ENCODE measurements around the gene TMEM144. TPM values are rescaled to one million over a fixed set of nuclear protein-coding genes. Genes with fewer than 3 reads are reported as not detected.
"Not testable (repeated sequence)": the region's sequence is repeated elsewhere in the genome, so short reads cannot be mapped to it uniquely, and the experiment has no call there.

Gene TMEM144
- total and polyA plus RNA-seq, 4 experiments from 2014 or later, result 0.61 TPM; not detected in 3

- Histone ChIP-seq H3K36me3 (ENCODE audit: insufficient read depth, low read length) (no peaks in the 10 kb centered on the region), H3K9me3 (ENCODE audit: control insufficient read depth in 1 of 2, low read length in 2 of 2) (no peaks in the 10 kb centered on the region), H3K4me1 (ENCODE audit: insufficient read depth, low read length) (no peaks in the 10 kb centered on the region), H3K27me3 (ENCODE audit: insufficient read depth, low read length) (no peaks in the 10 kb centered on the region), H3K27ac (ENCODE audit: low read depth, low read length) (no peak overlapping the region), H3K4me3 (ENCODE audit: low read length in 2 of 2) (no peak overlapping the region)
- intact Hi-C loops (cut with micrococcal nuclease), result loop anchor here (2.0 kb wide), 1 partner anchor 369 kb away; no protein-coding TSS in a partner anchor
- Mint-ChIP-seq H3K36me3 (no peaks in the 10 kb centered on the region), H3K4me1 (peaks cover 0 to 5% (median 0%) of the 10 kb centered on the region in 4 donors), H3K9me3 (no peaks in the 10 kb centered on the region), H3K4me3 (no peak overlapping the region), H3K27me3 (peaks cover 3 to 4% of the 10 kb centered on the region in 2 donors), H3K27ac (no peak overlapping the region)
- CTCF ChIA-PET (ENCODE audit: partially characterized antibody), result interaction anchor here (0.7 kb wide), 1 partner anchor 16 kb away, joined by 3 read pairs; no protein-coding TSS in a partner anchor
- POLR2A ChIA-PET (ENCODE audit: partially characterized antibody), result no interaction called here
- DNase-seq, result no peak
Observed at GRCh38 chr4:158255727-158256324, 45.5 kb downstream of the TMEM144 start.

- no peaks in the 10 kb centered on the region for H3K36me3 Mint-ChIP-seq
- intact Hi-C loops (cut with micrococcal nuclease), result no loop called here
- H3K27ac Mint-ChIP-seq, result no peak overlapping the region
- no peaks in the 10 kb centered on the region for H3K9me3 Mint-ChIP-seq
- no peaks in the 10 kb centered on the region for H3K4me1 Mint-ChIP-seq
- Histone ChIP-seq H3K4me1 (ENCODE audit: insufficient read depth, low read length) (no peaks in the 10 kb centered on the region), H3K4me3 (ENCODE audit: low read length in 2 of 2) (no peak overlapping the region), H3K36me3 (ENCODE audit: insufficient read depth, low read length) (no peaks in the 10 kb centered on the region), H3K27me3 (ENCODE audit: insufficient read depth, low read length) (no peaks in the 10 kb centered on the region), H3K27ac (ENCODE audit: low read depth, low read length) (no peak overlapping the region), H3K9me3 (ENCODE audit: control insufficient read depth in 1 of 2, low read length in 2 of 2) (no peaks in the 10 kb centered on the region)
- POLR2A ChIA-PET (ENCODE audit: partially characterized antibody), result no interaction called here
- CTCF ChIA-PET (ENCODE audit: partially characterized antibody), result interaction anchor here (0.7 kb wide), 1 partner anchor 21 kb away, joined by 3 read pairs; no protein-coding TSS in a partner anchor
- H3K27me3 Mint-ChIP-seq, result no peaks in the 10 kb centered on the region
- no peak overlapping the region for H3K4me3 Mint-ChIP-seq
- DNase-seq, result no peak
Observed at GRCh38 chr4:158259955-158260575, 49.8 kb downstream of the TMEM144 start.

GRCh38 chr4:158261480-158261879, 51.2 kb downstream of the TMEM144 start:
- DNase-seq, result no peak
- H3K4me3 Mint-ChIP-seq, result no peak overlapping the region

GRCh38 chr4:158268553-158268952, 58.3 kb downstream of the TMEM144 start:
- Histone ChIP-seq H3K9me3 (ENCODE audit: control insufficient read depth in 1 of 2, low read length in 2 of 2) (no peaks in the 10 kb centered on the region), H3K27me3 (ENCODE audit: insufficient read depth, low read length) (no peaks in the 10 kb centered on the region), H3K36me3 (ENCODE audit: insufficient read depth, low read length) (no peaks in the 10 kb centered on the region), H3K27ac (ENCODE audit: low read depth, low read length) (no peak overlapping the region), H3K4me3 (ENCODE audit: low read length in 2 of 2) (no peak overlapping the region), H3K4me1 (ENCODE audit: insufficient read depth, low read length) (no peaks in the 10 kb centered on the region)
- Mint-ChIP-seq H3K4me1 (no peaks in the 10 kb centered on the region), H3K36me3 (no peaks in the 10 kb centered on the region), H3K27me3 (peaks cover 0 to 7% of the 10 kb centered on the region in 2 donors), H3K4me3 (no peak overlapping the region), H3K27ac (no peak overlapping the region), H3K9me3 (no peaks in the 10 kb centered on the region)
- CTCF ChIA-PET (ENCODE audit: partially characterized antibody), result no interaction called here
- intact Hi-C loops (cut with micrococcal nuclease), result no loop called here
- POLR2A ChIA-PET (ENCODE audit: partially characterized antibody), result no interaction called here
- no peak for DNase-seq

More at GRCh38 chr4:158261480-158261879, 51.2 kb downstream of the TMEM144 start:
- Histone ChIP-seq H3K4me1 (ENCODE audit: insufficient read depth, low read length) (no peaks in the 10 kb centered on the region), H3K9me3 (ENCODE audit: control insufficient read depth in 1 of 2, low read length in 2 of 2) (no peaks in the 10 kb centered on the region), H3K27ac (ENCODE audit: low read depth, low read length) (no peak overlapping the region), H3K36me3 (ENCODE audit: insufficient read depth, low read length) (no peaks in the 10 kb centered on the region), H3K4me3 (ENCODE audit: low read length in 2 of 2) (no peak overlapping the region), H3K27me3 (ENCODE audit: insufficient read depth, low read length) (no peaks in the 10 kb centered on the region)
- H3K4me1 Mint-ChIP-seq, result no peaks in the 10 kb centered on the region
- CTCF ChIA-PET (ENCODE audit: partially characterized antibody), result no interaction called here
- POLR2A ChIA-PET (ENCODE audit: partially characterized antibody), result no interaction called here
- intact Hi-C loops (cut with micrococcal nuclease), result no loop called here
- H3K27me3 Mint-ChIP-seq, result no peaks in the 10 kb centered on the region
- no peak overlapping the region for H3K27ac Mint-ChIP-seq
- H3K9me3 Mint-ChIP-seq, result no peaks in the 10 kb centered on the region
- no peaks in the 10 kb centered on the region for H3K36me3 Mint-ChIP-seq

- intact Hi-C loops (cut with micrococcal nuclease), result no loop called here
- no peaks in the 10 kb centered on the region for H3K4me1 Mint-ChIP-seq
- no peaks in the 10 kb centered on the region for H3K9me3 Mint-ChIP-seq
- no peak overlapping the region for H3K27ac Mint-ChIP-seq
- H3K36me3 ChIP-seq (ENCODE audit: insufficient read depth, low read length), result no peaks in the 10 kb centered on the region
- H3K4me3 Mint-ChIP-seq, result no peak overlapping the region
- H3K27ac ChIP-seq (ENCODE audit: low read depth, low read length), result no peak overlapping the region
- no peak for DNase-seq
- POLR2A ChIA-PET (ENCODE audit: partially characterized antibody), result no interaction called here
- H3K4me1 ChIP-seq (ENCODE audit: insufficient read depth, low read length), result no peaks in the 10 kb centered on the region
- H3K27me3 ChIP-seq (ENCODE audit: insufficient read depth, low read length), result no peaks in the 10 kb centered on the region
- CTCF ChIA-PET (ENCODE audit: partially characterized antibody), result no interaction called here
- H3K27me3 Mint-ChIP-seq, result no peaks in the 10 kb centered on the region
- no peak overlapping the region for H3K4me3 ChIP-seq (ENCODE audit: low read length in 2 of 2)
- H3K9me3 ChIP-seq (ENCODE audit: control insufficient read depth in 1 of 2, low read length in 2 of 2), result no peaks in the 10 kb centered on the region
- H3K36me3 Mint-ChIP-seq, result no peaks in the 10 kb centered on the region
Observed at GRCh38 chr4:158274636-158275035, 64.3 kb downstream of the TMEM144 start.

GRCh38 chr4:158277558-158277957, 67.3 kb downstream of the TMEM144 start:
- H3K4me1 Mint-ChIP-seq, result no peaks in the 10 kb centered on the region
- Histone ChIP-seq H3K27ac (ENCODE audit: low read depth, low read length) (no peak overlapping the region), H3K4me3 (ENCODE audit: low read length in 2 of 2) (no peak overlapping the region), H3K36me3 (ENCODE audit: insufficient read depth, low read length) (no peaks in the 10 kb centered on the region), H3K4me1 (ENCODE audit: insufficient read depth, low read length) (no peaks in the 10 kb centered on the region), H3K27me3 (ENCODE audit: insufficient read depth, low read length) (no peaks in the 10 kb centered on the region), H3K9me3 (ENCODE audit: control insufficient read depth in 1 of 2, low read length in 2 of 2) (no peaks in the 10 kb centered on the region)
- H3K27ac Mint-ChIP-seq, result peak overlapping the region in 1 of 7 donors; percentile 14
- CTCF ChIA-PET (ENCODE audit: partially characterized antibody), result no interaction called here
- no peak overlapping the region for H3K4me3 Mint-ChIP-seq
- H3K9me3 Mint-ChIP-seq, result no peaks in the 10 kb centered on the region
- no peak for DNase-seq
- intact Hi-C loops (cut with micrococcal nuclease), result no loop called here
- peaks cover 2 to 4% of the 10 kb centered on the region in 2 donors for H3K27me3 Mint-ChIP-seq
- H3K36me3 Mint-ChIP-seq, result no peaks in the 10 kb centered on the region
- POLR2A ChIA-PET (ENCODE audit: partially characterized antibody), result no interaction called here

GRCh38 chr4:158279052-158279451, 68.8 kb downstream of the TMEM144 start:
- H3K4me1 Mint-ChIP-seq; POLR2A ChIA-PET (ENCODE audit: partially characterized antibody); H3K27ac Mint-ChIP-seq; H3K4me3 Mint-ChIP-seq; intact Hi-C loops (cut with micrococcal nuclease); H3K4me1 ChIP-seq (ENCODE audit: insufficient read depth, low read length); H3K9me3 ChIP-seq (ENCODE audit: control insufficient read depth in 1 of 2, low read length in 2 of 2); H3K4me3 ChIP-seq (ENCODE audit: low read length in 2 of 2); H3K27me3 ChIP-seq (ENCODE audit: insufficient read depth, low read length); H3K9me3 Mint-ChIP-seq; H3K27me3 Mint-ChIP-seq; H3K36me3 Mint-ChIP-seq; H3K36me3 ChIP-seq (ENCODE audit: insufficient read depth, low read length); H3K27ac ChIP-seq (ENCODE audit: low read depth, low read length); DNase-seq; CTCF ChIA-PET (ENCODE audit: partially characterized antibody): not testable (repeated sequence)

All from CD4-positive, alpha-beta memory T cell (primary cell).